OCI-LY1 (cell line): ENCODE measurements around the gene TGFB2.

Experiments
- EZH2 ChIP-seq: fragments of 200-600 bp; sonication (generic), shearing (Covaris generic); IDR thresholded peaks from 2 replicates; pipeline ENCODE4 v1.8.0; 2017; ENCODE audit warnings: borderline replicate concordance, mixed run types, mild to moderate bottlenecking, antibody characterized with exemption, low read length, moderate library complexity, mixed read lengths
- TF ChIP-seq, protein P1 (sequence below): fragments of 200-600 bp; sonication (generic), shearing (Covaris generic); IDR thresholded peaks from 2 replicates; pipeline ENCODE4 v1.5.1; 2017; ENCODE audit warnings: mild to moderate bottlenecking, antibody characterized with exemption, low read length, moderate library complexity, mixed read lengths

DNA sequence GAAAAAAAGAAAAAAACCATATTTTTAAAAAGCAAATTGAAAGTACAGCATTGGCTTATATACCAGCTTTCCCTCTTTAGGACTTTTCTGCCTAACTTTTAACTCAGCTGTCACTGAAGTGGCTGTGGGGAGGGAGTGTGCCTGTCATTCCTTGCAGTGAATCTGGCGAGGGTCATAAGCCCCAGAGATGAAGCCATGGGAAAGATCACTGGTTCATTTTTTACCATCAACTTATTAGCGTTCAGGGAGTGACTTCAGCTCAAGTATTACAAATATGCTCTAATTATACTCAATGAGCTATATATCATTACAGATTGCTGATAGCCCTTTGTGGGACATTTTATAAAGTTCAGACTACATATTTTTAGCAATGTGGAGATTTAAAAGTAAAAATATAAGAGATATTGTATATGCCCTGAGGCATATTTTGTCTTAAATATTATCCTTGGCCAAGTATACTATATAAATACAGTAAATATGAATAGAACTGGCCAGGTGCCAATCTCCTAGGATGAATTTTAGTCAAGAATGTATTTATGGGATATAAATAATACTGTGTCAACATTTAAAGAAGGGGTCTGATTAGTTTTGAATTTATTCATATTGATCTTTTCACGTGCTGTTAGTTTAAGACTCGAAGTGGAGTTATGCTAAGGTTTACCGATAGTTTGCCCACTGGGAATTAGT, 4.4 kb downstream of the TGFB2 start:
- TF ChIP-seq, protein P1, sequence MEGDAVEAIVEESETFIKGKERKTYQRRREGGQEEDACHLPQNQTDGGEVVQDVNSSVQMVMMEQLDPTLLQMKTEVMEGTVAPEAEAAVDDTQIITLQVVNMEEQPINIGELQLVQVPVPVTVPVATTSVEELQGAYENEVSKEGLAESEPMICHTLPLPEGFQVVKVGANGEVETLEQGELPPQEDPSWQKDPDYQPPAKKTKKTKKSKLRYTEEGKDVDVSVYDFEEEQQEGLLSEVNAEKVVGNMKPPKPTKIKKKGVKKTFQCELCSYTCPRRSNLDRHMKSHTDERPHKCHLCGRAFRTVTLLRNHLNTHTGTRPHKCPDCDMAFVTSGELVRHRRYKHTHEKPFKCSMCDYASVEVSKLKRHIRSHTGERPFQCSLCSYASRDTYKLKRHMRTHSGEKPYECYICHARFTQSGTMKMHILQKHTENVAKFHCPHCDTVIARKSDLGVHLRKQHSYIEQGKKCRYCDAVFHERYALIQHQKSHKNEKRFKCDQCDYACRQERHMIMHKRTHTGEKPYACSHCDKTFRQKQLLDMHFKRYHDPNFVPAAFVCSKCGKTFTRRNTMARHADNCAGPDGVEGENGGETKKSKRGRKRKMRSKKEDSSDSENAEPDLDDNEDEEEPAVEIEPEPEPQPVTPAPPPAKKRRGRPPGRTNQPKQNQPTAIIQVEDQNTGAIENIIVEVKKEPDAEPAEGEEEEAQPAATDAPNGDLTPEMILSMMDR, result no peak
- no peak for TF ChIP-seq EZH2
